ENCODE results near the gene BICDL2.
A peak's percentile ranks its signal among the peaks of the same experiment; 100 is the strongest.
"Not testable (repeated sequence)": the region's sequence is repeated elsewhere in the genome, so short reads cannot be mapped to it uniquely, and the experiment has no call there.

BICDL2 gene

GRCh38 chr16:3069146-3069545 is 32.4 kb upstream of the BICDL2 start:
- H3K9ac ChIP-seq (ENCODE audit: low read length); H2AK5ac ChIP-seq (ENCODE audit: low read length); H3K36me3 ChIP-seq (ENCODE audit: control insufficient read depth in 1 of 2, insufficient read depth in 2 of 2, low read length in 2 of 2); H3K27me3 ChIP-seq (ENCODE audit: insufficient read depth, low read length); H3K4me2 ChIP-seq (ENCODE audit: low read length); H2AFZ ChIP-seq (ENCODE audit: insufficient read depth, low read length, poor library complexity); H4K91ac ChIP-seq (ENCODE audit: low read depth, low read length); H2BK120ac ChIP-seq (ENCODE audit: insufficient read depth, low read length, poor library complexity); H3K18ac ChIP-seq (ENCODE audit: low read length); H3K9me3 ChIP-seq (ENCODE audit: insufficient read depth, low read depth, low read length); H3K4me1 ChIP-seq (ENCODE audit: control insufficient read depth in 1 of 2, insufficient read depth in 2 of 2, low read length in 2 of 2); H3K79me1 ChIP-seq (ENCODE audit: low read length); H3K14ac ChIP-seq (ENCODE audit: low read length); H4K8ac ChIP-seq (ENCODE audit: low read depth, low read length); H3K79me2 ChIP-seq (ENCODE audit: control insufficient read depth, insufficient read depth, low read length, poor library complexity); H3K4me3 ChIP-seq (ENCODE audit: low read depth, low read length); H3K23ac ChIP-seq (ENCODE audit: low read length); H2BK5ac ChIP-seq (ENCODE audit: low read depth, low read length, poor library complexity); H4K12ac ChIP-seq (ENCODE audit: low read depth, low read length); H3K27ac ChIP-seq (ENCODE audit: low read depth, low read length); DNase-seq; H2BK12ac ChIP-seq (ENCODE audit: low read length); H3K4ac ChIP-seq (ENCODE audit: low read depth, low read length): not testable (repeated sequence)
- WGBS (ENCODE audit: extremely low coverage, insufficient coverage, insufficient read length) = no CpG with 5 or more reads among the region's 11 CpGs

GRCh38 chr16:3068487-3068886 is 31.7 kb upstream of the BICDL2 start:
- no peak overlapping the region for H3K27ac ChIP-seq (ENCODE audit: low read depth, low read length)
- no peaks in the 10 kb centered on the region for H3K79me1 ChIP-seq (ENCODE audit: low read length)
- no peak overlapping the region for H3K4me2 ChIP-seq (ENCODE audit: low read length)
- no peak overlapping the region for H4K8ac ChIP-seq (ENCODE audit: low read depth, low read length)
- no peak overlapping the region for H3K9ac ChIP-seq (ENCODE audit: low read length)
- H3K4ac ChIP-seq (ENCODE audit: low read depth, low read length) = no peak overlapping the region
- no peak overlapping the region for H2BK120ac ChIP-seq (ENCODE audit: insufficient read depth, low read length, poor library complexity)
- no peaks in the 10 kb centered on the region for H3K79me2 ChIP-seq (ENCODE audit: control insufficient read depth, insufficient read depth, low read length, poor library complexity)
- no peak overlapping the region for H2BK12ac ChIP-seq (ENCODE audit: low read length)
- no peak overlapping the region for H3K4me3 ChIP-seq (ENCODE audit: low read depth, low read length)
- no peak overlapping the region for H2BK5ac ChIP-seq (ENCODE audit: low read depth, low read length, poor library complexity)
- no peak overlapping the region for H2AK5ac ChIP-seq (ENCODE audit: low read length)
- no peak for DNase-seq
- no peak overlapping the region for H4K12ac ChIP-seq (ENCODE audit: low read depth, low read length)
- H3K36me3 ChIP-seq (ENCODE audit: control insufficient read depth in 1 of 2, insufficient read depth in 2 of 2, low read length in 2 of 2) = no peaks in the 10 kb centered on the region
- H2AFZ ChIP-seq (ENCODE audit: insufficient read depth, low read length, poor library complexity) = no peak overlapping the region
- H3K4me1 ChIP-seq (ENCODE audit: control insufficient read depth in 1 of 2, insufficient read depth in 2 of 2, low read length in 2 of 2) = peaks cover 5 to 8% of the 10 kb centered on the region in 2 experiments
- no peaks in the 10 kb centered on the region for H3K27me3 ChIP-seq (ENCODE audit: insufficient read depth, low read length)
- no peak overlapping the region for H3K23ac ChIP-seq (ENCODE audit: low read length)
- H3K9me3 ChIP-seq (ENCODE audit: insufficient read depth, low read depth, low read length) = no peaks in the 10 kb centered on the region
- H3K14ac ChIP-seq (ENCODE audit: low read length) = no peak overlapping the region
- WGBS (ENCODE audit: extremely low coverage, insufficient coverage, insufficient read length) = no CpG with 5 or more reads among the region's 4 CpGs
- no peak overlapping the region for H4K91ac ChIP-seq (ENCODE audit: low read depth, low read length)
- H3K18ac ChIP-seq (ENCODE audit: low read length) = no peak overlapping the region

DNA sequence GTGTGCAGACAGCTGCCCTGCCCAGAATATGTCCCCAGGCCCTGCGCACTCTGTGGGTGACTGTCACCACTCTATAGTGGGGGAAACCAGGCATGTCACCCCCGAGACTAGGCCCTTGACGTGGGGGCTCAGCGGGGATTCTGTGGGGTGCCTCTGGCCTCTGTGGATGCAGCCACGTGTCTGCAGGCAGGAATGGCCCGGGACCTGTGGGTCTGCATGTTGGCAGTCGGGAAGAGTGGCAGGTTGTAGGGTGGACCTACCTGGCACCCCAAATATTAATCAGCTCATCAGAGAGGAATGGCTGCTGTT is 29.6 kb upstream of the BICDL2 start:
- no peak overlapping the region for H3K4me2 ChIP-seq (ENCODE audit: low read length)
- H4K8ac ChIP-seq (ENCODE audit: low read depth, low read length) = no peak overlapping the region
- no peak for DNase-seq
- H2AFZ ChIP-seq (ENCODE audit: insufficient read depth, low read length, poor library complexity) = no peak overlapping the region
- no peak overlapping the region for H2BK12ac ChIP-seq (ENCODE audit: low read length)
- no peak overlapping the region for H2BK120ac ChIP-seq (ENCODE audit: insufficient read depth, low read length, poor library complexity)
- no peak overlapping the region for H3K23ac ChIP-seq (ENCODE audit: low read length)
- H3K9me3 ChIP-seq (ENCODE audit: insufficient read depth, low read depth, low read length) = no peaks in the 10 kb centered on the region
- no peaks in the 10 kb centered on the region for H3K36me3 ChIP-seq (ENCODE audit: control insufficient read depth in 1 of 2, insufficient read depth in 2 of 2, low read length in 2 of 2)
- peaks cover 5 to 8% of the 10 kb centered on the region in 2 experiments for H3K4me1 ChIP-seq (ENCODE audit: control insufficient read depth in 1 of 2, insufficient read depth in 2 of 2, low read length in 2 of 2)
- WGBS (ENCODE audit: extremely low coverage, insufficient coverage, insufficient read length) = no CpG with 5 or more reads among the region's 7 CpGs
- no peaks in the 10 kb centered on the region for H3K27me3 ChIP-seq (ENCODE audit: insufficient read depth, low read length)
- no peak overlapping the region for H3K18ac ChIP-seq (ENCODE audit: low read length)
- no peaks in the 10 kb centered on the region for H3K79me2 ChIP-seq (ENCODE audit: control insufficient read depth, insufficient read depth, low read length, poor library complexity)
- H3K27ac ChIP-seq (ENCODE audit: low read depth, low read length) = no peak overlapping the region
- H3K9ac ChIP-seq (ENCODE audit: low read length) = no peak overlapping the region
- no peak overlapping the region for H2BK5ac ChIP-seq (ENCODE audit: low read depth, low read length, poor library complexity)
- H3K4ac ChIP-seq (ENCODE audit: low read depth, low read length) = no peak overlapping the region
- no peak overlapping the region for H3K4me3 ChIP-seq (ENCODE audit: low read depth, low read length)
- no peak overlapping the region for H4K91ac ChIP-seq (ENCODE audit: low read depth, low read length)
- H4K12ac ChIP-seq (ENCODE audit: low read depth, low read length) = no peak overlapping the region
- no peak overlapping the region for H2AK5ac ChIP-seq (ENCODE audit: low read length)
- H3K14ac ChIP-seq (ENCODE audit: low read length) = no peak overlapping the region
- H3K79me1 ChIP-seq (ENCODE audit: low read length) = no peaks in the 10 kb centered on the region

- no peak overlapping the region for H3K18ac ChIP-seq (ENCODE audit: low read length)
- no peaks in the 10 kb centered on the region for H3K79me2 ChIP-seq (ENCODE audit: control insufficient read depth, insufficient read depth, low read length, poor library complexity)
- H3K4ac ChIP-seq (ENCODE audit: low read depth, low read length) = no peak overlapping the region
- H4K91ac ChIP-seq (ENCODE audit: low read depth, low read length) = peak overlapping the region; percentile 21
- no peak overlapping the region for H3K23ac ChIP-seq (ENCODE audit: low read length)
- no peak overlapping the region for H2BK5ac ChIP-seq (ENCODE audit: low read depth, low read length, poor library complexity)
- DNase-seq = no peak
- no peak overlapping the region for H2BK12ac ChIP-seq (ENCODE audit: low read length)
- H3K14ac ChIP-seq (ENCODE audit: low read length) = no peak overlapping the region
- H4K12ac ChIP-seq (ENCODE audit: low read depth, low read length) = peak overlapping the region; percentile 27
- no peak overlapping the region for H3K4me3 ChIP-seq (ENCODE audit: low read depth, low read length)
- no peak overlapping the region for H2AK5ac ChIP-seq (ENCODE audit: low read length)
- H2AFZ ChIP-seq (ENCODE audit: insufficient read depth, low read length, poor library complexity) = no peak overlapping the region
- H3K27ac ChIP-seq (ENCODE audit: low read depth, low read length) = no peak overlapping the region
- no peaks in the 10 kb centered on the region for H3K27me3 ChIP-seq (ENCODE audit: insufficient read depth, low read length)
- H3K9me3 ChIP-seq (ENCODE audit: insufficient read depth, low read depth, low read length) = no peaks in the 10 kb centered on the region
- no peak overlapping the region for H3K9ac ChIP-seq (ENCODE audit: low read length)
- H4K8ac ChIP-seq (ENCODE audit: low read depth, low read length) = peak overlapping the region; percentile 2
- H3K36me3 ChIP-seq (ENCODE audit: control insufficient read depth in 1 of 2, insufficient read depth in 2 of 2, low read length in 2 of 2) = no peaks in the 10 kb centered on the region
- no peak overlapping the region for H3K4me2 ChIP-seq (ENCODE audit: low read length)
- no peaks in the 10 kb centered on the region for H3K79me1 ChIP-seq (ENCODE audit: low read length)
- peak overlapping the region; percentile 4 for H2BK120ac ChIP-seq (ENCODE audit: insufficient read depth, low read length, poor library complexity)
- WGBS (ENCODE audit: extremely low coverage, insufficient coverage, insufficient read length) = no CpG with 5 or more reads among the region's 26 CpGs
- peaks cover 5 to 8% of the 10 kb centered on the region in 2 experiments for H3K4me1 ChIP-seq (ENCODE audit: control insufficient read depth in 1 of 2, insufficient read depth in 2 of 2, low read length in 2 of 2)
These were observed 29.1 kb upstream of the BICDL2 start for GRCh38 chr16:3065742-3066439.

All from trophoblast cell (in vitro differentiated cells and primary cell).